H9 (cell line): Measurements from ENCODE around the gene KCNJ11. TPM values are rescaled to one million over a fixed set of nuclear protein-coding genes. Genes with fewer than 3 reads are reported as not detected.

ENCODE experiments used
- DNase-seq: peaks from one replicate; pipeline ENCODE4 v3.0.0-alpha.2; 2017
- H2AFZ ChIP-seq: one replicate; pipeline ENCODE4 v1.6.1; 2013; ENCODE audit warnings: mild to moderate bottlenecking, low read length, control low read depth, moderate library complexity
- H2AK5ac ChIP-seq: 2 replicates; pipeline ENCODE4 v1.6.1; 2013; ENCODE audit warnings: low read length, control low read depth, mixed read lengths; ENCODE audit not compliant: insufficient read length
- H2BK120ac ChIP-seq: one replicate; pipeline ENCODE4 v1.6.1; 2013; ENCODE audit warnings: low read depth, mild to moderate bottlenecking, low read length, control low read depth, inconsistent platforms; ENCODE audit not compliant: poor library complexity, severe bottlenecking
- H2BK12ac ChIP-seq: 2 replicates; pipeline ENCODE4 v1.6.1; 2013; ENCODE audit warnings: low read length, control low read depth, mixed read lengths, low read depth; ENCODE audit not compliant: insufficient read length
- H2BK15ac ChIP-seq: 2 replicates; pipeline ENCODE4 v1.6.1; 2013; ENCODE audit warnings: low read depth, low read length, control low read depth
- H2BK20ac ChIP-seq: one replicate; pipeline ENCODE4 v1.6.1; 2013; ENCODE audit warnings: low read depth, mild to moderate bottlenecking, low read length, control low read depth, inconsistent platforms; ENCODE audit not compliant: poor library complexity, severe bottlenecking
- H2BK5ac ChIP-seq: 2 replicates; pipeline ENCODE4 v1.6.1; 2013; ENCODE audit warnings: low read length, control low read depth, mixed read lengths; ENCODE audit not compliant: insufficient read length
- H3K14ac ChIP-seq: 2 replicates; pipeline ENCODE4 v1.6.1; 2013; ENCODE audit warnings: low read length, control low read depth; ENCODE audit not compliant: insufficient read depth
- H3K18ac ChIP-seq: 2 replicates; pipeline ENCODE4 v1.6.1; 2013; ENCODE audit warnings: low read depth, mild to moderate bottlenecking, mixed read lengths, low read length, control low read depth; ENCODE audit not compliant: insufficient read length
- H3K23ac ChIP-seq: 2 replicates; pipeline ENCODE4 v1.6.1; 2013; ENCODE audit warnings: low read length, control low read depth, mixed read lengths, low read depth; ENCODE audit not compliant: insufficient read length
- H3K23me2 ChIP-seq: 2 replicates; pipeline ENCODE4 v1.6.1; 2013; ENCODE audit warnings: low read depth, mild to moderate bottlenecking, mixed read lengths, low read length, control low read depth; ENCODE audit not compliant: insufficient read length, poor library complexity, severe bottlenecking
- H3K27ac ChIP-seq: 2 replicates; pipeline ENCODE4 v1.5.1; 2013; ENCODE audit warnings: low read length, control low read depth, mixed read lengths, low read depth; ENCODE audit not compliant: insufficient read length
- H3K27me3 ChIP-seq: 2 replicates; pipeline ENCODE4 v1.6.1; 2013; ENCODE audit warnings: low read length, control low read depth, inconsistent platforms; ENCODE audit not compliant: insufficient read depth
- H3K4ac ChIP-seq: 2 replicates; pipeline ENCODE4 v1.6.1; 2013; ENCODE audit warnings: low read depth, mild to moderate bottlenecking, control low read depth, inconsistent platforms, low read length, moderate library complexity
- H3K4me1 ChIP-seq: 2 replicates; pipeline ENCODE4 v1.6.1; 2013; ENCODE audit warnings: low read length, control low read depth, inconsistent platforms; ENCODE audit not compliant: insufficient read depth
- H3K4me2 ChIP-seq: 2 replicates; pipeline ENCODE4 v1.6.1; 2013; ENCODE audit warnings: low read length, control low read depth, mixed read lengths; ENCODE audit not compliant: insufficient read length, insufficient read depth
- H3K56ac ChIP-seq: 2 replicates; pipeline ENCODE4 v1.6.1; 2013; ENCODE audit warnings: low read depth, mild to moderate bottlenecking, mixed read lengths, low read length, control low read depth; ENCODE audit not compliant: insufficient read length
- H3K79me1 ChIP-seq: 2 replicates; pipeline ENCODE4 v1.6.1; 2013; ENCODE audit warnings: low read depth, mild to moderate bottlenecking, moderate library complexity, low read length, control low read depth, inconsistent platforms; ENCODE audit not compliant: insufficient read depth, poor library complexity, severe bottlenecking
- H3K79me2 ChIP-seq: 2 replicates; pipeline ENCODE4 v1.6.1; 2013; ENCODE audit warnings: low read length, control low read depth, inconsistent platforms; ENCODE audit not compliant: insufficient read depth
- H3K9ac ChIP-seq: 2 replicates; pipeline ENCODE4 v1.6.1; 2013; ENCODE audit warnings: low read length, control low read depth, mixed read lengths; ENCODE audit not compliant: insufficient read length; ENCODE audit errors: extremely low read depth
- H3K9me3 ChIP-seq: one replicate; pipeline ENCODE4 v1.6.1; 2013; ENCODE audit warnings: low read depth, low read length, inconsistent platforms; ENCODE audit not compliant: control insufficient read depth
- H3T11ph ChIP-seq: one replicate; pipeline ENCODE4 v1.6.1; 2013; ENCODE audit warnings: mild to moderate bottlenecking, low read length, control low read depth, inconsistent platforms
- H4K20me1 ChIP-seq: one replicate; pipeline ENCODE4 v1.6.1; 2013; ENCODE audit not compliant: control insufficient read depth, insufficient read length, insufficient read depth
- H4K5ac ChIP-seq: 2 replicates; pipeline ENCODE4 v1.6.1; 2013; ENCODE audit warnings: low read depth, mild to moderate bottlenecking, mixed read lengths, low read length, control low read depth; ENCODE audit not compliant: insufficient read length
- H4K8ac ChIP-seq: replicated peaks from 2 replicates; pipeline ENCODE4 v1.6.1; 2013; ENCODE audit warnings: low read length, control low read depth, mixed read lengths, low read depth; ENCODE audit not compliant: insufficient read length
- H4K91ac ChIP-seq: 2 replicates; pipeline ENCODE4 v1.6.1; 2013; ENCODE audit warnings: low read depth, mild to moderate bottlenecking, moderate library complexity, mixed read lengths, low read length, control low read depth; ENCODE audit not compliant: insufficient read length
- H3K27ac Mint-ChIP-seq, 3 experiments: 2 replicates in 2 of 3; 3 replicates in 1 of 3; pipeline ENCODE4 v1.8.0; 2020 to 2021; ENCODE audit warnings: mixed read lengths in 3 of 3, mild to moderate bottlenecking in 1 of 3, moderate library complexity in 1 of 3
- H3K27me3 Mint-ChIP-seq: 2 replicates; pipeline ENCODE4 v1.8.0; 2021; ENCODE audit warnings: low read depth, mild to moderate bottlenecking, moderate library complexity, mixed read lengths
- H3K36me3 Mint-ChIP-seq, 3 experiments: 2 replicates in 2 of 3; 3 replicates in 1 of 3; pipeline ENCODE4 v1.8.0; 2020 to 2021; ENCODE audit warnings: low read depth in 3 of 3, mixed read lengths in 3 of 3; ENCODE audit not compliant: insufficient read depth in 1 of 3
- H3K4me1 Mint-ChIP-seq, 2 experiments: 2 replicates each; pipeline ENCODE4 v1.8.0; 2020; ENCODE audit warnings: mixed read lengths in 2 of 2
- H3K4me3 Mint-ChIP-seq, 2 experiments: 2 replicates in 1 of 2; 3 replicates in 1 of 2; pipeline ENCODE4 v1.8.0; 2020 to 2021; ENCODE audit warnings: mild to moderate bottlenecking in 2 of 2, mixed read lengths in 2 of 2, moderate library complexity in 1 of 2
- H3K9me3 Mint-ChIP-seq, 2 experiments: 2 replicates in 1 of 2; 3 replicates in 1 of 2; pipeline ENCODE4 v1.8.0; 2020; ENCODE audit warnings: mild to moderate bottlenecking in 2 of 2, mixed read lengths in 2 of 2, moderate library complexity in 1 of 2
- CTCF ChIP-seq: fragments of 200-600 bp; sonication (generic); conservative IDR thresholded peaks from 3 replicates; pipeline ENCODE4 v1.8.0; 2021; ENCODE audit warnings: antibody characterized with exemption, mild to moderate bottlenecking
- WGBS: extraction: QIAGEN DNeasy Blood & Tissue Kit; methylation state at CpG from one replicate; pipeline ENCODE4 v1.1.7; 2013; ENCODE audit warnings: missing lambda C conversion rate, low lambda C conversion rate, mixed read lengths; ENCODE audit not compliant: insufficient read length; ENCODE audit errors: extremely low coverage; 5-methylcytosine and 5-hydroxymethylcytosine counted together
- total RNA-seq: library from RNA; stranded (reverse); gene quantifications from 2 replicates; pipeline ENCODE4 v1.2.1, GENCODE V29; 2021

The KCNJ11 gene
- total RNA-seq, 1 experiment from 2014 or later, result 2.3 TPM

DNA sequence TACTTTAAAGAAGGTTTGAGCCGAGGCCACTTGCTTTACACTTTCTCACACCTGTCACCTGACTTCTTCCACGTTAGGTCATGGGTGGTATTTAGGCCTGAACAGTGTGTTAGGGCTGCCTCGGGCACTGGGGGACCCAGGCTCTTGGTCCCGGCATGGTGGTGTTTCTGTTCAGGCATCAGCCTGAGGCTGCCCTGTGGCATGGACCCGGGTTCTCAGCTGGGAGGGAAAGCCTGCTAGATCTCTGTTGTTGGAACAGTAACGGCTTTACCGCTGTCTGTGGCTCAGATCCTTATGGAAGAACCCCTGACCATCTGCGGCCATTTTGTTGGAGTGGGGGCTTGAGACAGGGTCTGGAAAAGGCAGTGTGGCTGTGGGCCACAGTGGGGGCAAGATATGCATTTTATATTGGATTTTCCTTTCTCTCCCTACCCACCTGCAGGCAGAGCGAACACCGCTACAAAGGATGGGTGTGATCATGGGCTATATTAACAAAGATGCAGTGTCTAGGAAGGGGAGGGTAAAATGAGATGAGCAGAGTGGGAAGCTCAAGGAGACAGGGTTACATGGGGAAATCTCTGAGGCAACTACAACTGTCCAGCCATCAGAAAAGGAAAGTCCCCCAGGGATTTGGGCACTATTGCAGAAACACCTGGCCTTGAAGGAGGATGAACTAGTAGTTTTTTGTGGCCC is 1.6 kb upstream of the KCNJ11 start:
- H3K56ac ChIP-seq, result no peak overlapping the region
- H2BK120ac ChIP-seq, result no peak overlapping the region
- no peak overlapping the region for H3K27ac Mint-ChIP-seq
- no peak overlapping the region for H2BK12ac ChIP-seq
- no peak for TF ChIP-seq CTCF
- no peaks in the 10 kb centered on the region for H3K27me3 ChIP-seq
- H3K4me1 ChIP-seq, result no peaks in the 10 kb centered on the region; the same call in 1 of the 2 replicates
- H3K18ac ChIP-seq, result no peak overlapping the region
- H3K4ac ChIP-seq, result no peak overlapping the region
- no peak overlapping the region for H3K27ac ChIP-seq
- H4K91ac ChIP-seq, result no peak overlapping the region
- H3K9me3 ChIP-seq, result no peaks in the 10 kb centered on the region
- H4K8ac ChIP-seq, result no peak overlapping the region
- H4K20me1 ChIP-seq, result peaks cover 3% of the 10 kb centered on the region
- H3K9ac ChIP-seq, result no peak overlapping the region
- H2BK20ac ChIP-seq, result no peak overlapping the region
- no peaks in the 10 kb centered on the region for H3K23me2 ChIP-seq
- H3K79me2 ChIP-seq, result no peaks in the 10 kb centered on the region
- no CpG with 5 or more reads among the region's 10 CpGs for WGBS
- peak overlapping the region; percentile 69 to 73 for H3K4me3 Mint-ChIP-seq
- no peaks in the 10 kb centered on the region for H3K79me1 ChIP-seq
- peaks cover 32% of the 10 kb centered on the region for H3K27me3 Mint-ChIP-seq
- no peak overlapping the region for H3K23ac ChIP-seq
- no peak overlapping the region for H3K14ac ChIP-seq
- no peak overlapping the region for H2AK5ac ChIP-seq
- H3T11ph ChIP-seq, result no peak overlapping the region
- peaks cover 6 to 15% of the 10 kb centered on the region in 2 experiments for H3K4me1 Mint-ChIP-seq
- H2AFZ ChIP-seq, result no peak overlapping the region
- no peak overlapping the region for H4K5ac ChIP-seq
- peak overlapping the region; percentile 31 for H3K4me2 ChIP-seq
- no peak overlapping the region for H2BK5ac ChIP-seq
- H2BK15ac ChIP-seq, result no peak overlapping the region
- no peak for DNase-seq
- H3K9me3 Mint-ChIP-seq, result 0 out of 5 replicates have a peak, but pooled peaks cover 0 to 3% of the 10 kb centered on the region in 2 experiments
- peaks cover 7 to 9% (median 8%) of the 10 kb centered on the region in 3 experiments; a peak in 6 of 7 replicates for H3K36me3 Mint-ChIP-seq
